Right lobe of liver (tissue), 6 donors: Measurements from ENCODE around the gene PPP1R12B. TPM values are rescaled to one million over a fixed set of nuclear protein-coding genes. Genes with fewer than 3 reads are reported as not detected.

Experiments
- ATAC-seq, 4 donors: fragments of 200-7000 bp; cut with Tn5 transposase; one replicate each; pipeline ENCODE4 v1.9.1; 2020; ENCODE audit warnings: mild to moderate bottlenecking in 4 of 4, moderate library complexity in 4 of 4
- DNase-seq, 3 donors: peaks; one replicate each; pipeline ENCODE4 v3.0.0-alpha.2; 2020
- H3K27ac ChIP-seq, 3 donors: fragments of 200-600 bp; one replicate each; pipeline ENCODE4 v1.8.0; 2022
- H3K27me3 ChIP-seq, 2 donors: fragments of 200-600 bp; one replicate each; pipeline ENCODE4 v1.8.0; 2022
- H3K36me3 ChIP-seq, 4 donors: fragments of 200-600 bp; sonication (generic) in 1 of 4; one replicate each; pipeline versions ENCODE4 v1.5.1 to v1.8.0; 2017 to 2022; ENCODE audit warnings: control low read depth in 1 of 4
- H3K4me1 ChIP-seq, 4 donors: fragments of 200-600 bp; sonication (generic) in 1 of 4; one replicate each; pipeline versions ENCODE4 v1.5.1 to v1.8.0; 2017 to 2022; ENCODE audit warnings: control low read depth in 1 of 4
- H3K4me3 ChIP-seq, 3 donors: fragments of 200-600 bp; one replicate each; pipeline ENCODE4 v1.8.0; 2022
- H3K9me3 ChIP-seq, 4 donors: fragments of 200-600 bp; sonication (generic) in 1 of 4; one replicate each; pipeline versions ENCODE4 v1.5.1 to v1.8.0; 2017 to 2022; ENCODE audit warnings: control low read depth in 1 of 4
- CTCF ChIP-seq, 4 donors: fragments of 200-600 bp in 3 of 4; fragments of 450-650 bp in 1 of 4; IDR thresholded peaks; one replicate each; pipeline versions ENCODE4 v1.5.1 to v1.8.0; 2016 to 2022; ENCODE audit warnings: antibody characterized with exemption in 4 of 4, mild to moderate bottlenecking in 2 of 4
- POLR2A ChIP-seq: fragments of 450-650 bp; IDR thresholded peaks from one replicate; pipeline ENCODE4 v1.6.1; 2017; ENCODE audit warnings: antibody characterized with exemption, mild to moderate bottlenecking
- WGBS: methylation state at CpG from one replicate; pipeline ENCODE4 v1.1.6; 2018; ENCODE audit warnings: low coverage, low lambda C conversion rate; ENCODE audit not compliant: insufficient coverage; ENCODE audit errors: missing lambda C conversion rate; 5-methylcytosine and 5-hydroxymethylcytosine counted together
- intact Hi-C, 2 donors: fragments of 100-400 bp; cut with DNase I; formaldehyde crosslinking; loops; one replicate each; pipeline versions ENCODE4 v1.11.2 to v1.14.1; 2022
- total RNA-seq, 6 experiments: library from RNA; depleted of rRNA in 2 of 6; stranded (reverse); fragments of >200 nt in 2 of 6; fragmentation: NEBNext Ultra II Directional in 3 of 6; extraction: Animal tissue kit (Norgen Biotek cat#: 25700) in 3 of 6; gene quantifications; one replicate each; pipeline versions ENCODE4 v1.1.0 to v1.2.4, GENCODE V29; 2016 to 2023
- donor health status: DM: no; HTN: yes; CAD: no.
- donor health status: DM: no; HTN: no; CAD: no.
- donor health status: DM: no; HTN: no; CAD: no.
- donor health status: DM: no; HTN: yes; CAD: no.
- donor health status: DM: no; HTN: yes; CAD: no.

Gene PPP1R12B
- total RNA-seq, 6 experiments from 2014 or later = 13.7 to 22.2 (median 16.6) TPM

DNA sequence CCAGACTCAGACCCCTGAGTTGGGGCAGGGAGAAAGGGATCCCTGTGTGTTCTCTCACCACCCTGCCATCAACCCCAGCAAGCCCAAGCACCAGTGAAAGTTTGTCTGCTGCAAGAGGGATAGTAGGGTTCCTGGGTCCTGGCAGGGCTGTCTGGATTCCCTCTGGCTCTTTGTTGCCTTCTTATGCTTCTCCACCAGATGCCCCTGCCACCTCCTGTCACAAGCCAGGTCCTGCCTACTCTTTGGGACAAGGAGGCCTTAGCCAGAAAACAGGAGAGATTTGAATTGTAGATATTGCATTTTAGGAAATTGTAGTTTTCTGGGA, 28.5 kb upstream of the PPP1R12B start:
- intact Hi-C loops = no loop called here
- TF ChIP-seq POLR2A = no peak
- TF ChIP-seq CTCF (IDR thresholded peaks at IDR 0.05) = no peak
- no peaks in the 10 kb centered on the region for H3K4me1 ChIP-seq

GRCh38 chr1:202323731-202324130, 24.8 kb upstream of the PPP1R12B start:
- intact Hi-C loops = no loop called here
- H3K4me3 ChIP-seq = no peak overlapping the region
- H3K27me3 ChIP-seq = no peaks in the 10 kb centered on the region
- DNase-seq (no peak), ATAC-seq (no peak)
- no peaks in the 10 kb centered on the region for H3K9me3 ChIP-seq
- H3K36me3 ChIP-seq = no peaks in the 10 kb centered on the region
- H3K4me1 ChIP-seq = no peaks in the 10 kb centered on the region
- H3K27ac ChIP-seq = no peak overlapping the region
- TF ChIP-seq POLR2A (no peak), CTCF (IDR thresholded peaks at IDR 0.05) (no peak)
- WGBS = 78% methylated on average over 4 of the region's 4 CpGs

More for the DNA sequence above, 28.5 kb upstream of the PPP1R12B start:
- Histone ChIP-seq H3K36me3 (no peaks in the 10 kb centered on the region), H3K27ac (no peak overlapping the region), H3K9me3 (no peaks in the 10 kb centered on the region), H3K27me3 (no peaks in the 10 kb centered on the region), H3K4me3 (no peak overlapping the region)
- DNase-seq (no peak), ATAC-seq (no peak)

DNA sequence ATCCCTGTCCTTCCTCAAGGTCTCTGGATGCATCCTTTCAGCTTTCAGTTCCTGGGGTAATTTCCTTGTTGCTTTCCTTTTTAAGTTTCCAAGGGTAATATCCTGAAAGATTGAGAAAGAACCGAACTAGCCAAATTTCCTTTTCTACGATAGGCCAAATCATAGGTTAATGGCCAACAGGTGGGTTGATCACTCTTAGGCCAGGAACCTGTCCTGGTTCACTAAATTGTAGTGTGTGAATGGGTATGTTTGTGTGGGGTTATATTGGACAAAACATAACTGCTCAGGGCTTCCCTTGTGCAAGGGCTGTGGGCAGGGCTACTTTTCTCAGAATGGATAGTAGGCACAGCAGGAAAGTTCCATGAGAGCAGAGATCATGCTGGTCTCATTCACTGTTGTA, 23.9 kb upstream of the PPP1R12B start:
- H3K4me1 ChIP-seq = no peaks in the 10 kb centered on the region
- H3K9me3 ChIP-seq = no peaks in the 10 kb centered on the region
- no peak overlapping the region for H3K4me3 ChIP-seq
- DNase-seq (no peak), ATAC-seq (no peak)
- WGBS = 92% methylated on average over 2 of the region's 2 CpGs
- H3K36me3 ChIP-seq = no peaks in the 10 kb centered on the region
- no peaks in the 10 kb centered on the region for H3K27me3 ChIP-seq
- H3K27ac ChIP-seq = no peak overlapping the region
- intact Hi-C loops = no loop called here
- TF ChIP-seq CTCF (IDR thresholded peaks at IDR 0.05) = no peak
- no peak for TF ChIP-seq POLR2A

DNA sequence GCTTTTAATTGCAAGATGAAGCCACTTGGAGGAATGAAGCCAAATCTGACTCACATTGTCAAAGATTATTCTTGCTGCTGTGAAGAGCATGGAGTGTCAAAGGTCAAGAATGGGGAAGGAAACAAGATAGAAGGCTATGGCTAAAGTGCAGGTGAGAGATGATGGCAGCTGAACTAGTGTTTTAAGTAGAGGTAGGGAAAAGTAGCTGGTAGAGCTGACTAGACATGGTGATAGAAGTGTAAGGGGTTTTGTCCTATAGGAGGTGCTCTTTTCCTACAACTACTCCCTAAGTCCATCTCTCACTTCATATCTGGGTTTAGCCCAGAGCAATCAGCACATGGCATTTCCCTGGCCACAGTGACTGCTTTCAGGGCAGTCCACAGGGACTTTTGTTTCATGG, 18.6 kb upstream of the PPP1R12B start:
- intact Hi-C loops = no loop called here
- Histone ChIP-seq H3K9me3 (no peaks in the 10 kb centered on the region), H3K27ac (no peak overlapping the region), H3K4me1 (peaks cover 0 to 4% (median 0%) of the 10 kb centered on the region in 4 donors), H3K27me3 (no peaks in the 10 kb centered on the region), H3K4me3 (no peak overlapping the region), H3K36me3 (no peaks in the 10 kb centered on the region)
- DNase-seq (peak in 1 of 3 donors; percentile 12), ATAC-seq (no peak)
- no peak for TF ChIP-seq CTCF (IDR thresholded peaks at IDR 0.05)
- no peak for TF ChIP-seq POLR2A

DNA sequence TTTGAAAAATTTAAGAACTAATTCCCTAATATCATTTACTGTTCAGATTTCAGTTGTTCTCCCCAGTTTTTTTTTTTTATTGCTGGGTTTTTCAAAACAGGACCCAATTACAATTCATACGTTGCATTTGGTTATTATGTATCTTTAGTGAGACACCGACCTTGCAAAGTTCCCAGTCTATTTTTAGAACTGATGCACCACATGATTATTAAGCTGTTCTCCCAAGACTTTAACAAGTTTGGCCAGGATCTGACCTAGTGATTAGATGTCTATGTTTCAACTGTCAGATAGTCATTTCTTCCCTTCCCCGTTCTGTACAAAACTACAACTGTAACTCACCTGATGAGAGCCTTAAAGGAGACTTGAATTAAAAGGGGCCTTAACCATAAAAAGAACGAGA, 14.6 kb upstream of the PPP1R12B start:
- no peaks in the 10 kb centered on the region for H3K27me3 ChIP-seq
- 79% methylated on average over 4 of the region's 4 CpGs for WGBS
- no peaks in the 10 kb centered on the region for H3K9me3 ChIP-seq
- DNase-seq (no peak), ATAC-seq (no peak)
- H3K27ac ChIP-seq = no peak overlapping the region
- no peak overlapping the region for H3K4me3 ChIP-seq
- H3K4me1 ChIP-seq = peaks cover 0 to 4% (median 0%) of the 10 kb centered on the region in 4 donors
- H3K36me3 ChIP-seq = no peaks in the 10 kb centered on the region
- TF ChIP-seq POLR2A (no peak), CTCF (IDR thresholded peaks at IDR 0.05) (no peak)
- intact Hi-C loops = no loop called here
